22Rv1 (cell line): ENCODE results near the gene UBN1.

Source experiments
- CTCF ChIP-seq: fragments of 450-650 bp; IDR thresholded peaks from 2 replicates; pipeline ENCODE4 v1.5.1; 2017; ENCODE audit warnings: mild to moderate bottlenecking
- ZFX ChIP-seq: fragments of 450-650 bp; IDR thresholded peaks from 2 replicates; pipeline ENCODE4 v1.6.1; 2017; ENCODE audit warnings: antibody characterized with exemption, borderline replicate concordance

GRCh38 chr16:4922721-4923342 lies 75.6 kb downstream of the UBN1 start:
- TF ChIP-seq CTCF = no peak
- TF ChIP-seq ZFX = no peak
